Fibroblast of lung (primary cell): ENCODE results near the gene FSD2.

Experiments
- CTCF ChIP-seq, 2 donors: IDR thresholded peaks in 1 of 2; conservative IDR thresholded peaks in 1 of 2; 1 replicate in 1 of 2; 2 replicates in 1 of 2; pipeline ENCODE4 v1.5.1; 2011 to 2012; ENCODE audit warnings: low read length in 2 of 2, control low read depth in 1 of 2, inconsistent platforms in 1 of 2, low read depth in 1 of 2, mild to moderate bottlenecking in 1 of 2
- EZH2 ChIP-seq: IDR thresholded peaks from 2 replicates; pipeline ENCODE4 v1.5.1; 2012; ENCODE audit warnings: low read length, control low read depth, mild to moderate bottlenecking; ENCODE audit errors: missing control alignments

- TF ChIP-seq CTCF (conservative IDR thresholded peaks at IDR 0.05 in 1 of 2, IDR thresholded peaks at IDR 0.05 in 1 of 2; ENCODE audit: low read depth in 1 of 2, low read length in 2 of 2) (no peak), EZH2 (no peak)
These were observed 3.4 kb downstream of the FSD2 start for GRCh38 chr15:82802497-82802896.
